IMR-90 (cell line): ENCODE results near the gene NAA15. TPM values are rescaled to one million over a fixed set of nuclear protein-coding genes. Genes with fewer than 3 reads are reported as not detected.

Experiments used
- ATAC-seq: fragments of 200-7000 bp; cut with Tn5 transposase; 2 replicates; pipeline ENCODE4 v1.9.1; 2020; ENCODE audit warnings: low read depth, mild to moderate bottlenecking, moderate library complexity
- BruUV-seq: library from RNA; stranded (reverse); fragments of 400-500 nt; replicated peaks from 2 replicates; lab custom pipeline; 2021; lab: Mats Ljungman, UMichigan
- CTCF ChIA-PET: fragments of 300-600 bp; formaldehyde crosslinking; extraction: SDS; loops from one replicate; lab custom pipeline; 2021; ENCODE audit warnings: antibody characterized with exemption; lab: Yijun Ruan, JAX
- POLR2A ChIA-PET: fragments of 300-600 bp; sonication (Branson Sonifier 250); formaldehyde crosslinking; loops from one replicate; lab custom pipeline; 2022; ENCODE audit warnings: antibody characterized with exemption; ENCODE audit not compliant: unreplicated experiment; lab: Charles Lee
- DNase-seq: peaks from one replicate; pipeline ENCODE4 v3.0.0; 2013
- H2AFZ ChIP-seq: replicated peaks from 2 replicates; pipeline ENCODE3; 2013; ENCODE audit warnings: low read length, mild to moderate bottlenecking; ENCODE audit not compliant: poor library complexity
- H2AK5ac ChIP-seq: 2 replicates; pipeline ENCODE4 v1.6.1; 2013; ENCODE audit warnings: low read depth, low read length, inconsistent platforms
- H2AK9ac ChIP-seq: replicated peaks from 2 replicates; pipeline ENCODE3; 2013; ENCODE audit warnings: mild to moderate bottlenecking, low read depth, low read length, moderate library complexity; ENCODE audit not compliant: poor library complexity
- H2BK120ac ChIP-seq: 2 replicates; pipeline ENCODE4 v1.6.1; 2013; ENCODE audit warnings: low read depth, low read length, inconsistent platforms
- H2BK15ac ChIP-seq: 3 replicates; pipeline ENCODE4 v1.6.1; 2013; ENCODE audit warnings: low read depth, low read length, inconsistent platforms
- H2BK20ac ChIP-seq: 2 replicates; pipeline ENCODE4 v1.6.1; 2013; ENCODE audit warnings: low read depth, mild to moderate bottlenecking, inconsistent platforms, low read length, moderate library complexity
- H2BK5ac ChIP-seq: 2 replicates; pipeline ENCODE4 v1.6.1; 2013; ENCODE audit warnings: mild to moderate bottlenecking, low read depth, low read length, inconsistent platforms; ENCODE audit not compliant: poor library complexity, severe bottlenecking
- H3K14ac ChIP-seq: replicated peaks from 2 replicates; pipeline ENCODE4 v1.6.1; 2013; ENCODE audit warnings: low read depth, low read length, inconsistent platforms
- H3K18ac ChIP-seq: 2 replicates; pipeline ENCODE4 v1.6.1; 2013; ENCODE audit warnings: low read depth, low read length, control low read depth
- H3K23ac ChIP-seq: 2 replicates; pipeline ENCODE4 v1.6.1; 2013; ENCODE audit warnings: low read depth, low read length, inconsistent platforms
- H3K27ac ChIP-seq: 2 replicates; pipeline ENCODE4 v1.5.1; 2013; ENCODE audit warnings: mild to moderate bottlenecking, control low read depth, low read length; ENCODE audit not compliant: insufficient read depth
- H3K27me3 ChIP-seq: 2 replicates; pipeline ENCODE4 v1.6.1; 2013; ENCODE audit warnings: low read length; ENCODE audit not compliant: control insufficient read depth, insufficient read depth
- H3K36me3 ChIP-seq: 2 replicates; pipeline ENCODE4 v1.6.1; 2013; ENCODE audit warnings: low read length, mixed read lengths; ENCODE audit not compliant: control insufficient read depth, insufficient read depth
- H3K4ac ChIP-seq: 2 replicates; pipeline ENCODE4 v1.6.1; 2013; ENCODE audit warnings: low read depth, low read length, inconsistent platforms
- H3K4me1 ChIP-seq: 2 replicates; pipeline ENCODE4 v1.6.1; 2013; ENCODE audit warnings: low read length, mixed read lengths; ENCODE audit not compliant: control insufficient read depth, insufficient read depth
- H3K4me2 ChIP-seq: 2 replicates; pipeline ENCODE4 v1.6.1; 2013; ENCODE audit warnings: low read depth, mild to moderate bottlenecking, control low read depth, low read length, moderate library complexity
- H3K4me3 ChIP-seq: 2 replicates; pipeline ENCODE4 v1.5.1; 2013; ENCODE audit warnings: low read depth, mild to moderate bottlenecking, control low read depth, low read length, moderate library complexity; ENCODE audit not compliant: insufficient read depth
- H3K56ac ChIP-seq: 2 replicates; pipeline ENCODE4 v1.6.1; 2013; ENCODE audit warnings: low read length, inconsistent platforms; ENCODE audit not compliant: insufficient read depth; ENCODE audit errors: extremely low read depth
- H3K79me1 ChIP-seq, 2 experiments: 2 replicates each; pipeline ENCODE4 v1.6.1; 2013; ENCODE audit warnings: low read length in 2 of 2, inconsistent platforms in 1 of 2, low read depth in 1 of 2
- H3K9ac ChIP-seq: 2 replicates; pipeline ENCODE4 v1.6.1; 2013; ENCODE audit warnings: low read depth, low read length, control low read depth
- H3K9me1 ChIP-seq: 2 replicates; pipeline ENCODE4 v1.6.1; 2013; ENCODE audit warnings: low read length, inconsistent platforms; ENCODE audit not compliant: insufficient read depth
- H3K9me3 ChIP-seq: 2 replicates; pipeline ENCODE4 v1.6.1; 2013; ENCODE audit warnings: low read length; ENCODE audit not compliant: control insufficient read depth, insufficient read depth
- H4K20me1 ChIP-seq: 2 replicates; pipeline ENCODE4 v1.6.1; 2013; ENCODE audit warnings: low read length, inconsistent platforms; ENCODE audit not compliant: insufficient read depth
- H4K5ac ChIP-seq: 2 replicates; pipeline ENCODE4 v1.6.1; 2013; ENCODE audit warnings: mild to moderate bottlenecking, low read depth, low read length, control low read depth
- H4K8ac ChIP-seq, 2 experiments: 2 replicates each; pipeline ENCODE4 v1.6.1; 2013; ENCODE audit warnings: low read depth in 2 of 2, low read length in 2 of 2, control low read depth in 1 of 2, inconsistent platforms in 1 of 2
- H4K91ac ChIP-seq: 2 replicates; pipeline ENCODE4 v1.6.1; 2013; ENCODE audit warnings: low read depth, low read length, inconsistent platforms; ENCODE audit not compliant: insufficient read depth
- CEBPB ChIP-seq: IDR thresholded peaks from 2 replicates; pipeline ENCODE4 v1.6.1; 2012; ENCODE audit warnings: low read depth, low read length, improper control_type of control experiment
- CTCF ChIP-seq: conservative IDR thresholded peaks from 2 replicates; pipeline ENCODE4 v1.5.1; 2012; ENCODE audit warnings: mild to moderate bottlenecking, low read depth, low read length, improper control_type of control experiment
- MAZ ChIP-seq: IDR thresholded peaks from 2 replicates; pipeline ENCODE4 v1.6.1; 2012; ENCODE audit warnings: low read depth, mild to moderate bottlenecking, low read length, improper control_type of control experiment, moderate library complexity, borderline replicate concordance
- MXI1 ChIP-seq: IDR thresholded peaks from 2 replicates; pipeline ENCODE4 v1.6.1; 2012; ENCODE audit warnings: low read depth, mild to moderate bottlenecking, low read length, moderate library complexity, borderline replicate concordance
- NFE2L2 ChIP-seq: fragments of 150-350 bp; IDR thresholded peaks from 2 replicates; pipeline ENCODE4 v1.6.1; 2016; ENCODE audit warnings: low read depth, mild to moderate bottlenecking, low read length
- POLR2A ChIP-seq: IDR thresholded peaks from 2 replicates; pipeline ENCODE4 v1.6.1; 2012; ENCODE audit warnings: mild to moderate bottlenecking, low read depth, low read length
- RAD21 ChIP-seq: IDR thresholded peaks from 2 replicates; pipeline ENCODE4 v1.6.1; 2012; ENCODE audit warnings: low read length, improper control_type of control experiment
- RFX5 ChIP-seq: IDR thresholded peaks from 2 replicates; pipeline ENCODE4 v1.8.0; 2012; ENCODE audit warnings: low read depth, mild to moderate bottlenecking, low read length, moderate library complexity
- SMC3 ChIP-seq: fragments of 150-350 bp; IDR thresholded peaks from 2 replicates; pipeline ENCODE4 v1.6.1; 2016; ENCODE audit warnings: low read depth, mild to moderate bottlenecking, antibody characterized with exemption, low read length, moderate library complexity
- USF2 ChIP-seq: fragments of 150-350 bp; IDR thresholded peaks from 2 replicates; pipeline ENCODE4 v1.6.1; 2017; ENCODE audit warnings: mild to moderate bottlenecking, antibody characterized with exemption, low read length, low read depth
- WGBS, 2 experiments: methylation state at CpG; one replicate each; pipeline versions ENCODE4 v1.1.5 to v1.1.7; 2013; ENCODE audit warnings: missing lambda C conversion rate in 2 of 2; ENCODE audit not compliant: insufficient read length in 1 of 2; ENCODE audit errors: extremely low coverage in 2 of 2; 5-methylcytosine and 5-hydroxymethylcytosine counted together
- dilution Hi-C: fragments of 300-500 bp; cut with HindIII; formaldehyde crosslinking; loops from one replicate; pipeline ENCODE4 v1.14.3; 2018; ENCODE audit warnings: low sequenced_read_pairs; ENCODE audit not compliant: unreplicated experiment
- in situ Hi-C: fragments of 300-500 bp; cut with MboI; formaldehyde crosslinking; loops from 3 replicates; pipeline ENCODE4 v1.14.3; 2019; ENCODE audit warnings: low sequenced_read_pairs, inconsistent platforms, mixed read lengths
- intact Hi-C: fragments of 100-400 bp; cut with micrococcal nuclease; formaldehyde crosslinking; loops from 2 replicates; pipeline ENCODE4 v1.10.0; 2022
- polyA plus RNA-seq, 3 experiments: library from polyadenylated mRNA; depleted of rRNA; stranded (reverse); fragments of >200 nt; gene quantifications; 2 replicates each; pipeline ENCODE4 v1.2.3, GENCODE V29; 2012; ENCODE audit warnings: low replicate concordance in 1 of 3
- total RNA-seq: library from RNA; depleted of rRNA; stranded (reverse); fragments of >200 nt; gene quantifications from 2 replicates; pipeline ENCODE4 v1.2.3, GENCODE V29; 2012

NAA15 gene
- total and polyA plus RNA-seq, 2 of the 4 experiments (the other 2 are of a cell fraction): 11.0 to 43.4 TPM

GRCh38 chr4:139454111-139455045 lies 153.1 kb downstream of the NAA15 start, which contains the start of gene RAB33B (continued):
- TF ChIP-seq MXI1 (no peak; the same call in 1 of the 2 replicates), SMC3 (no peak), POLR2A (no peak; the same call in 1 of the 2 replicates), RFX5 (no peak)

GRCh38 chr4:139455126-139455538 lies 153.8 kb downstream of the NAA15 start:
- intact Hi-C loops: loop anchor here (2.0 kb wide), 1 partner anchor 72 kb away; no protein-coding TSS in a partner anchor
- no peak overlapping the region; a peak in 1 of 4 replicates for H4K8ac ChIP-seq

More at GRCh38 chr4:139455126-139455538, 153.8 kb downstream of the NAA15 start:
- Histone ChIP-seq H2AK5ac (no peak overlapping the region), H3K36me3 (no peaks in the 10 kb centered on the region), H3K56ac (no peak overlapping the region), H3K4ac (no peak overlapping the region), H3K79me1 (peaks cover 27 to 73% of the 10 kb centered on the region in 2 experiments), H3K9ac (peak overlapping the region; percentile 96), H3K23ac (peak overlapping the region; percentile 76; the same call in 1 of the 2 replicates), H3K4me3 (peak overlapping the region; percentile 86; the same call in 1 of the 2 replicates), H3K14ac (peak overlapping the region; percentile 1; the same call in 1 of the 2 replicates), H3K4me1 (peaks cover 3% of the 10 kb centered on the region), H2BK5ac (no peak overlapping the region), H3K18ac (no peak overlapping the region), H4K5ac (no peak overlapping the region), H2BK120ac (no peak overlapping the region), H2BK20ac (no peak overlapping the region), H3K4me2 (peak overlapping the region; percentile 100), H3K9me1 (peaks cover 4% of the 10 kb centered on the region; the same call in 1 of the 2 replicates), H4K91ac (no peak overlapping the region), H4K20me1 (peaks cover 6% of the 10 kb centered on the region; the same call in 1 of the 2 replicates), H3K27me3 (no peaks in the 10 kb centered on the region), H2AFZ (no peak overlapping the region), H3K9me3 (no peaks in the 10 kb centered on the region), H2AK9ac (peak overlapping the region; percentile 71), H2BK15ac (no peak overlapping the region), H3K27ac (no peak overlapping the region)
- POLR2A ChIA-PET: no interaction called here
- CTCF ChIA-PET: no interaction called here
- dilution Hi-C loops: no loop called here
- no TSS peak for BruUV-seq
- ATAC-seq (no peak), DNase-seq (no peak)
- WGBS, 2 experiments: no CpG with 5 or more reads among the region's 6 CpGs
- no peak for TF ChIP-seq MXI1
- no peak for TF ChIP-seq RAD21
- TF ChIP-seq MAZ: no peak
- no peak for TF ChIP-seq CEBPB
- no peak for TF ChIP-seq NFE2L2
- TF ChIP-seq USF2: no peak
- no peak for TF ChIP-seq SMC3
- TF ChIP-seq CTCF: no peak
- in situ Hi-C loops: no loop called here
